ENCODE results near the gene NAV2.

Gene NAV2

DNA sequence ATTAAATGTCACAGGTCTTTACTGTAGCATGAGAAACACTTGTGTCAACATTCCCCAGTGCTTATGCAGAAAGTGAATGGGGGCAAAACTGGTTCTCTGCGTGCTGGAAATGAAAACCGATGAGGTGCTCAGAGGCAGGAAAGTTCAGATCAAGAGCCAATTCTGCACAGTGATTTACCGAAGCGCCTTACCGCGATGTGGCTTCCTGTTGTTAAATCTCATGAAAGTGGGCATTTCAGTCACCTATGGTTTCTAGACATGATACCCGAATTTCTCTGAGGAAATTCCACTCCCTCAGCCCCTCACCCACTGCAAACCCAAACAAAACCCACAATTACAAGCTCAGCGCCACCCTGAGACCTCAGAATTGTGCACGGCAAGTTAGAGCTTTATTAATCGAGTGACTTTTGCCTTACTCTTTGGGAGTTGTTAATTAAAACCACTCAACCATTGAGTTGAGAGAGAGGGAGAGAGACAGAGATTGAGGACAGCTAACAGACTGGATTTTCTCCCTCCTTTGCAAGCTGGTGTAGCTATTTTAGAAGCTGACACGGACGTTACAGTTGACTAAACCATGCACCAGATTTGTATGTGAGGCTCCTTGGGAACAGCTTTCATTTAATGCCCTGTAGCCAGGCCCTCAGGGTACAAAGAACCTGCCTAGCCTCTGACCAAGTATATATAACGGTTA, 251.2 kb downstream of the NAV2 start:
- CTCF ChIA-PET, result interaction anchor here (0.7 to 4.3 kb wide), 5 partner anchors 10 to 646 kb away, joined by 3 to 24 read pairs (median 3); no protein-coding TSS in a partner anchor
- no peak for DNase-seq (ENCODE audit: extremely low spot score)
- TF ChIP-seq, protein P1, sequence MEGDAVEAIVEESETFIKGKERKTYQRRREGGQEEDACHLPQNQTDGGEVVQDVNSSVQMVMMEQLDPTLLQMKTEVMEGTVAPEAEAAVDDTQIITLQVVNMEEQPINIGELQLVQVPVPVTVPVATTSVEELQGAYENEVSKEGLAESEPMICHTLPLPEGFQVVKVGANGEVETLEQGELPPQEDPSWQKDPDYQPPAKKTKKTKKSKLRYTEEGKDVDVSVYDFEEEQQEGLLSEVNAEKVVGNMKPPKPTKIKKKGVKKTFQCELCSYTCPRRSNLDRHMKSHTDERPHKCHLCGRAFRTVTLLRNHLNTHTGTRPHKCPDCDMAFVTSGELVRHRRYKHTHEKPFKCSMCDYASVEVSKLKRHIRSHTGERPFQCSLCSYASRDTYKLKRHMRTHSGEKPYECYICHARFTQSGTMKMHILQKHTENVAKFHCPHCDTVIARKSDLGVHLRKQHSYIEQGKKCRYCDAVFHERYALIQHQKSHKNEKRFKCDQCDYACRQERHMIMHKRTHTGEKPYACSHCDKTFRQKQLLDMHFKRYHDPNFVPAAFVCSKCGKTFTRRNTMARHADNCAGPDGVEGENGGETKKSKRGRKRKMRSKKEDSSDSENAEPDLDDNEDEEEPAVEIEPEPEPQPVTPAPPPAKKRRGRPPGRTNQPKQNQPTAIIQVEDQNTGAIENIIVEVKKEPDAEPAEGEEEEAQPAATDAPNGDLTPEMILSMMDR (IDR thresholded peaks at IDR 0.05; ENCODE audit: control extremely low read depth, extremely low read depth, low read depth, missing control alignments), result no peak
- POLR2A ChIA-PET, result interaction anchor here (0.6 kb wide), 1 partner anchor 15 kb away, joined by 4 read pairs; no protein-coding TSS in a partner anchor

DNA sequence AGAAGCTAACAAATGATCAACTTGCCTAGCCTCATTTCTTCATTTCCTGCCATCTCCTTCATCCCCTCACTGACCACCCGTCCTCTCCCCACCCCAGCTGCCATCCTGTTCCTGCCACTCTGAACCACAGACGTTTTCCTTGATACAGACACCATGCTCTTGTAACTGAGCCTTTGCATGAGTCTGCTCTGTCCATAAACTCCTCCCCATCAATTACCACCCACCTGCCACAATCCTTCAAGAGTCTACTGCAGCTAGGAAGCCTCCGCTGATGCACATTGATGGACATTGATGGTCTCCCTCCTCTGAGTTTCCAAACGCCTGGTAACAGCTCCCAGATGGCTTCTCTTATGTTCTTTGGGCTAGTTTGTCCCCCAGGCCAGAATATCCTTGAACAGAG, 253.8 kb downstream of the NAV2 start:
- no peak for DNase-seq (ENCODE audit: extremely low spot score)
- ChIA-PET CTCF (interaction anchor here (1.1 to 4.3 kb wide), 4 partner anchors 14 to 162 kb away, joined by 3 to 24 read pairs (median 4); no protein-coding TSS in a partner anchor), POLR2A (no interaction called here)
- TF ChIP-seq, protein P1 (IDR thresholded peaks at IDR 0.05; ENCODE audit: control extremely low read depth, extremely low read depth, low read depth, missing control alignments), result no peak

DNA sequence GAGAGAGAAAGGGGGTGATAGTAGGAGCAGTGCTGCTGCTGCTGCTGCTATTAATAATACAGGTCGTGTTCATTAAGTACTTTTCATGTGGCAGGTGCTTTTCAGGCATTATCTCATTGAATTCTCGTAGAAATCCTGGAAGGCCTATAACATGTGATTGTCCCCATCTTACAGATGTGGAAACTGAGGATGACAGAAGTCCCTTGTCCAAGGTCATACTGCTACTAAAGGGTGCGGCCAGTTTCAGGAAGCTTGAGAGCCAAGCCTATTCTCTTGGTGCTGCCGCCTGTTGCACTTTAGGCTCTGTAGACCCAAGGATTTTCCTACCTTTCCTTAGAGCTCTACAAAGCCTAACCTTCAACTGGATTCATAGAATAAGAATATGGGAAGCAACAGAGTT, 254.3 kb downstream of the NAV2 start:
- TF ChIP-seq, protein P1 (IDR thresholded peaks at IDR 0.05; ENCODE audit: control extremely low read depth, extremely low read depth, low read depth, missing control alignments), result no peak
- POLR2A ChIA-PET, result no interaction called here
- CTCF ChIA-PET, result interaction anchor here (1.3 to 2.1 kb wide), 2 partner anchors 13 to 31 kb away, joined by 3 to 6 read pairs; no protein-coding TSS in a partner anchor
- no peak for DNase-seq (ENCODE audit: extremely low spot score)

DNA sequence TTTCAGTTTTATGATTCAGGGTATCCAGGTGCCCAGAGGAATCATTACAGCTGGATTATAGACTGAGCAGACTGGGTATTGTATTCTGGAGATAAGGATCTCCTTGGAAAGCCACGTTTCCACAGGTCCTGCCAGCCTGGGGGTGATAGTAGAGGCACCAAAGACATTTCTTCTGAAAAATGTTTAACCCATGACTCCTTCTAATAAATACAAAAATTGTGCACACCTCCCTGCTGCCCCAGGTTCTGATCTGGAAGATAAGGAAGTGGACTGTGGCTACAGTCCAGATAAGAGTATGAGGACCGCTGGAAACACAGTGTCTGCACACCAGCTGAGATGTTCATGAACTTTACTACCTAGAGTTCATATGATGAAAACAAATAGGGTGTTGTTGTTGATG, 255.2 kb downstream of the NAV2 start:
- ChIA-PET CTCF (interaction anchor here (1.4 kb wide), 1 partner anchor 29 kb away, joined by 4 read pairs; no protein-coding TSS in a partner anchor), POLR2A (no interaction called here)
- TF ChIP-seq, protein P1 (IDR thresholded peaks at IDR 0.05; ENCODE audit: control extremely low read depth, extremely low read depth, low read depth, missing control alignments), result no peak
- no peak for DNase-seq (ENCODE audit: extremely low spot score)

DNA sequence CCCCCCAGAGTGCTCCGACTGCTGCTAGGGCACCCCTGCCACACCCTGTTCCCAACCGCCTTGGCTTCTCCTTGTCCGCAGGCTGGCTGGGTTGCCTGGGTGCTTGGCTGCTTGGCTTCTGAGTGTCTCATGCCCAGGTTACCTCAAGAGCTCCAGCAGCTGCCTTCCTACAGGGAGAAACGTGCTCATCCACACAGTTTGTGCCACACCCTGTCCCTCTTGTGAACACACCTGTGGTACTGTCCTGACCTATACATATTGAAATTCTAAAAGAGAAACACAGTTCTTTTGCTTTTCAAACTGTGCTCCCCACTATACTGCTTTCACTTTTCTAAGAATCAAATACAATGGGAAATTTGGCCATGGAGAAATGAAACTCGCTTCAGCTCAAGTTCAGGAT, 256.2 kb downstream of the NAV2 start:
- CTCF ChIA-PET, result interaction anchor here (1.4 kb wide), 1 partner anchor 30 kb away, joined by 4 read pairs; no protein-coding TSS in a partner anchor
- DNase-seq (ENCODE audit: extremely low spot score), result no peak
- TF ChIP-seq, protein P1 (IDR thresholded peaks at IDR 0.05; ENCODE audit: control extremely low read depth, extremely low read depth, low read depth, missing control alignments), result no peak
- POLR2A ChIA-PET, result no interaction called here

DNA sequence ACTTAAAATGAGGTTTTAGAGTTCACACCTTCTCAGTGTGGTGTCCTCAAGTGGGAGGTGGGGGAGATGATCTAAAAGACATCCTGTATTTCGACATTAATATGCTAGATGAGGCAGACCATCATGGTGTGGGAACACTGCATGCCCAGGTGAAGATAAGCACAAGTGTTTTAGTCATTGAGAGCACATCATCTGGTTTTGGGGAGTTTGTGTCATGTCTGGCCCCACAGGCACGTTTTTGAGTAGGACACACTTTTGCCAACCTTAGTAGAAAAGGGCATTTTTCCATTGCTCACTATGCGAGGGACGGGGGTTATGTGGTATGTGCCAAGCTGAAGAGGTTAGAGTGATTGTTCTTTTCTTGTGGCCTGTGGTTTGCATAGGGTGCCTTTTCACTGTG, 258.3 kb downstream of the NAV2 start:
- TF ChIP-seq, protein P1 (IDR thresholded peaks at IDR 0.05; ENCODE audit: control extremely low read depth, extremely low read depth, low read depth, missing control alignments), result no peak

More for the DNA sequence above, 258.3 kb downstream of the NAV2 start:
- no peak for DNase-seq (ENCODE audit: extremely low spot score)
- ChIA-PET POLR2A (no interaction called here), CTCF (interaction anchor here (0.9 to 2.4 kb wide), 2 partner anchors 11 to 18 kb away, joined by 3 to 7 read pairs; no protein-coding TSS in a partner anchor)

Data from GM10248 (cell line).